ENCODE measurements around the gene C2CD3. TPM values are rescaled to one million over a fixed set of nuclear protein-coding genes. Genes with fewer than 3 reads are reported as not detected.
"Not testable (repeated sequence)": the region's sequence is repeated elsewhere in the genome, so short reads cannot be mapped to it uniquely, and the experiment has no call there.

Gene C2CD3
- total RNA-seq, 1 donor from 2014 or later = 53.7 TPM

DNA sequence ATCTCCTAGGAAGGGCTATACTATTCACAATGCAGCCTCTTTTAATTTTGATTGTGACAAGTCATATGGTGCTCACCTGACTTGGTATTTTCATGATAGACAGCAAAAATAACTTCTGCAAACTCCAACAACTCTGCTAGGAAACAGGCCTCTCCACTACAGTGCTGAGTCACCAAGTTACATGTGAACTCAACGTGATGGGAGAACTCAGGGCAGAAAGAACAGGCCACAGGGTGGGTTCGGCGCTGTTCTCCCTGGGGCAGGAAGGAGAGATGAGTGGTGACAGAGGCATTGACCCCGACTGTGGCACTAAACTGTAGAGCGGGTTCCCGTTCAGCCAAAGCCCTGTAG is 85.3 kb downstream of the C2CD3 start:
- no peak overlapping the region for H2AFZ ChIP-seq (ENCODE audit: low read depth, low read length)
- DNase-seq (ENCODE audit: low read depth) = peak; percentile 35
- Mint-ChIP-seq H3K4me1 (ENCODE audit: low read depth, unreplicated experiment) (peaks cover 15% of the 10 kb centered on the region), H3K27me3 (ENCODE audit: low read depth, unreplicated experiment) (no peaks in the 10 kb centered on the region), H3K9me3 (ENCODE audit: unreplicated experiment) (peaks cover 2% of the 10 kb centered on the region), H3K36me3 (ENCODE audit: low read depth, unreplicated experiment) (peaks cover 32% of the 10 kb centered on the region), H3K27ac (ENCODE audit: unreplicated experiment) (peak overlapping the region; percentile 42), H3K4me3 (ENCODE audit: unreplicated experiment) (no peak overlapping the region)
- no peaks in the 10 kb centered on the region for H3K4me1 ChIP-seq (ENCODE audit: insufficient read depth, low read length)
- peaks cover 15% of the 10 kb centered on the region for H3K36me3 ChIP-seq (ENCODE audit: insufficient read depth, low read length)
- no peak overlapping the region for H3K27ac ChIP-seq (ENCODE audit: low read depth, low read length)
- H3K9ac ChIP-seq (ENCODE audit: low read length) = no peak overlapping the region
- no peaks in the 10 kb centered on the region for H3K27me3 ChIP-seq (ENCODE audit: insufficient read depth, low read length)
- no peaks in the 10 kb centered on the region for H4K20me1 ChIP-seq (ENCODE audit: insufficient read depth, low read length)
- H3K79me2 ChIP-seq (ENCODE audit: insufficient read depth, low read length) = no peaks in the 10 kb centered on the region
- no peak overlapping the region for H3K4me2 ChIP-seq (ENCODE audit: low read length)
- no peak for FAIRE-seq
- no peaks in the 10 kb centered on the region for H3K9me3 ChIP-seq (ENCODE audit: insufficient read depth, low read depth, low read length)
- no peak overlapping the region for H3K4me3 ChIP-seq (ENCODE audit: insufficient read depth, low read depth, low read length)
- TF ChIP-seq EZH2 (IDR thresholded peaks at IDR 0.05; ENCODE audit: insufficient read depth, low read length) = no peak
- TF ChIP-seq, protein P1, sequence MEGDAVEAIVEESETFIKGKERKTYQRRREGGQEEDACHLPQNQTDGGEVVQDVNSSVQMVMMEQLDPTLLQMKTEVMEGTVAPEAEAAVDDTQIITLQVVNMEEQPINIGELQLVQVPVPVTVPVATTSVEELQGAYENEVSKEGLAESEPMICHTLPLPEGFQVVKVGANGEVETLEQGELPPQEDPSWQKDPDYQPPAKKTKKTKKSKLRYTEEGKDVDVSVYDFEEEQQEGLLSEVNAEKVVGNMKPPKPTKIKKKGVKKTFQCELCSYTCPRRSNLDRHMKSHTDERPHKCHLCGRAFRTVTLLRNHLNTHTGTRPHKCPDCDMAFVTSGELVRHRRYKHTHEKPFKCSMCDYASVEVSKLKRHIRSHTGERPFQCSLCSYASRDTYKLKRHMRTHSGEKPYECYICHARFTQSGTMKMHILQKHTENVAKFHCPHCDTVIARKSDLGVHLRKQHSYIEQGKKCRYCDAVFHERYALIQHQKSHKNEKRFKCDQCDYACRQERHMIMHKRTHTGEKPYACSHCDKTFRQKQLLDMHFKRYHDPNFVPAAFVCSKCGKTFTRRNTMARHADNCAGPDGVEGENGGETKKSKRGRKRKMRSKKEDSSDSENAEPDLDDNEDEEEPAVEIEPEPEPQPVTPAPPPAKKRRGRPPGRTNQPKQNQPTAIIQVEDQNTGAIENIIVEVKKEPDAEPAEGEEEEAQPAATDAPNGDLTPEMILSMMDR (IDR thresholded peaks at IDR 0.05; ENCODE audit: insufficient read depth, low read depth, low read length) = no peak

DNA sequence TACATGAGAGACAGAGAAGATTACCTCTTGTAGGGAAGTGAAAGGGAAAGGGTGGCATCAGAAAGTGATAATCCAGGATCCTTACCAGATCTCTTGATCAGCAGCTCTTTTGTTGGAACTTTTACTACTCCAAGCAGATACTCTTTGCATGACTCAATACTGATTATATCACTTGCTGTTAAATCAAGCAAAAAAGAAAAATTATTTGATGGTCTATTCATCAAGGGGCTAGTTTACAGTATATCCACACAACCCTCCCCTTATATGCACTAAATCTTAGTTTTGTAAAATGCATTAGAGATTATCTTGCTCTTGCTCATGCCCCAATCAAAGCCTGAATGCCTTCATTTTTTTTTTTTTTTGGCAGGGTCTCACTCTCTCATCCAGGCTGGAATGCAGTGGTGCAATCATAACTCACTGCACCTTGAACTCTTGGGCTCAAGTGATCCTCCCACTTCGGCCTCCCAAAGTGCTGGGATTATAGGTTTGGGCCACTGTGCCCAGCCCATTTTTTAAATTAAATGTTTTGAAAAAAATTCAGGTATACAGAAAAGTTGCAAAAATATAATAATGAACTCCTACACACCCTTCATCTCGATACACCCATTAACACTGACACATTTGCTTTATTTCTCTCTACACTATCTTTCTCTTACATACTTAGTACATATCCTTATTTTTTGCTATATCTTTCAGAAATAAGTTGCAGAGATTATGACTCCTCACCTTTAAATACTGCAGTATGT is 85.8 kb downstream of the C2CD3 start:
- H3K4me3 ChIP-seq (ENCODE audit: insufficient read depth, low read depth, low read length) = no peak overlapping the region
- no peaks in the 10 kb centered on the region for H3K27me3 ChIP-seq (ENCODE audit: insufficient read depth, low read length)
- no peak overlapping the region for H3K4me2 ChIP-seq (ENCODE audit: low read length)
- DNase-seq (ENCODE audit: low read depth) = peak; percentile 69
- Mint-ChIP-seq H3K27me3 (ENCODE audit: low read depth, unreplicated experiment) (no peaks in the 10 kb centered on the region), H3K36me3 (ENCODE audit: low read depth, unreplicated experiment) (peaks cover 32% of the 10 kb centered on the region), H3K9me3 (ENCODE audit: unreplicated experiment) (peaks cover 2% of the 10 kb centered on the region), H3K4me1 (ENCODE audit: low read depth, unreplicated experiment) (peaks cover 15% of the 10 kb centered on the region), H3K27ac (ENCODE audit: unreplicated experiment) (peak overlapping the region; percentile 42), H3K4me3 (ENCODE audit: unreplicated experiment) (no peak overlapping the region)
- no peak overlapping the region for H2AFZ ChIP-seq (ENCODE audit: low read depth, low read length)
- FAIRE-seq = no peak
- no peaks in the 10 kb centered on the region for H3K9me3 ChIP-seq (ENCODE audit: insufficient read depth, low read depth, low read length)
- no peak overlapping the region for H3K9ac ChIP-seq (ENCODE audit: low read length)
- H3K4me1 ChIP-seq (ENCODE audit: insufficient read depth, low read length) = no peaks in the 10 kb centered on the region
- no peak overlapping the region for H3K27ac ChIP-seq (ENCODE audit: low read depth, low read length)
- H3K79me2 ChIP-seq (ENCODE audit: insufficient read depth, low read length) = no peaks in the 10 kb centered on the region
- TF ChIP-seq, protein P1 (IDR thresholded peaks at IDR 0.05; ENCODE audit: insufficient read depth, low read depth, low read length) = no peak
- no peak for TF ChIP-seq EZH2 (IDR thresholded peaks at IDR 0.05; ENCODE audit: insufficient read depth, low read length)
- no peaks in the 10 kb centered on the region for H4K20me1 ChIP-seq (ENCODE audit: insufficient read depth, low read length)
- peaks cover 15% of the 10 kb centered on the region for H3K36me3 ChIP-seq (ENCODE audit: insufficient read depth, low read length)

DNA sequence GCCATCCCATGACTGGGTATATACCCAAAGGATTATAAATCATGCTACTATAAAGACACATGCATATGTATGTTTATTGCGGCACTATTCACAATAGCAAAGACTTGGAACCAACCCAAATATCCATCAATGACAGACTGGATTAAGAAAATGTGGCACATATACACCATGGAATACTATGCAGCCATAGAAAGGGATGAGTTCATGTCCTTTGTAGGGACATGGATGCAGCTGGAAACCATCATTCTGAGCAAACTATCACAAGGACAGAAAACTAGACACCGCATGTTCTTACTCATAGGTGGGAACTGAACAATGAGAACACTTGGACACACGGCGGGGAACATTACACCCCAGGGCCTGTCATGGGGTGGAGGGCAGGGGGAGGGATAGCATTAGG is 86.9 kb downstream of the C2CD3 start:
- H3K36me3 Mint-ChIP-seq (ENCODE audit: low read depth, unreplicated experiment) = peaks cover 36% of the 10 kb centered on the region
- not testable (repeated sequence) for DNase-seq (ENCODE audit: low read depth); H3K79me2 ChIP-seq (ENCODE audit: insufficient read depth, low read length); H4K20me1 ChIP-seq (ENCODE audit: insufficient read depth, low read length); H3K27me3 ChIP-seq (ENCODE audit: insufficient read depth, low read length); H3K9ac ChIP-seq (ENCODE audit: low read length); H3K9me3 ChIP-seq (ENCODE audit: insufficient read depth, low read depth, low read length); H3K4me1 ChIP-seq (ENCODE audit: insufficient read depth, low read length); H3K9me3 Mint-ChIP-seq (ENCODE audit: unreplicated experiment); H2AFZ ChIP-seq (ENCODE audit: low read depth, low read length); FAIRE-seq; H3K4me3 ChIP-seq (ENCODE audit: insufficient read depth, low read depth, low read length); H3K27me3 Mint-ChIP-seq (ENCODE audit: low read depth, unreplicated experiment); H3K27ac Mint-ChIP-seq (ENCODE audit: unreplicated experiment); H3K4me2 ChIP-seq (ENCODE audit: low read length); H3K27ac ChIP-seq (ENCODE audit: low read depth, low read length); H3K4me3 Mint-ChIP-seq (ENCODE audit: unreplicated experiment)
- peaks cover 15% of the 10 kb centered on the region for H3K4me1 Mint-ChIP-seq (ENCODE audit: low read depth, unreplicated experiment)
- peaks cover 10% of the 10 kb centered on the region for H3K36me3 ChIP-seq (ENCODE audit: insufficient read depth, low read length)

All from astrocyte (in vitro differentiated cells and primary cell).